Stimulated activated CD4-positive, alpha-beta T cell treated with anti-CD3 and anti-CD28 coated beads, Interleukin-15, amount 100 ng/mL, for 1 hour (primary cell): Measurements from ENCODE around the gene POU2AF1.
"Not testable (repeated sequence)": the region's sequence is repeated elsewhere in the genome, so short reads cannot be mapped to it uniquely, and the experiment has no call there.

ENCODE experiments used
- DNase-seq, 2 donors: peaks; one replicate each; pipeline ENCODE4 v3.0.0-alpha.2; 2020; ENCODE audit warnings: low read depth in 1 of 2, low spot score in 1 of 2

The POU2AF1 gene

GRCh38 chr11:111320728-111321568 lies 58.1 kb downstream of the POU2AF1 start:
- DNase-seq: no peak

- not testable (repeated sequence) for DNase-seq
Observed at GRCh38 chr11:111320199-111320598, 58.9 kb downstream of the POU2AF1 start.

- no peak for DNase-seq
Observed at GRCh38 chr11:111319296-111319695, 59.8 kb downstream of the POU2AF1 start.

- DNase-seq: no peak
Observed at GRCh38 chr11:111312076-111312475, 67.0 kb downstream of the POU2AF1 start.

- no peak for DNase-seq
Observed at GRCh38 chr11:111310723-111311122, 68.4 kb downstream of the POU2AF1 start.

- DNase-seq: no peak
Observed at GRCh38 chr11:111310088-111310487, 69.0 kb downstream of the POU2AF1 start.

- no peak for DNase-seq
Observed at GRCh38 chr11:111309215-111309915, 69.7 kb downstream of the POU2AF1 start.

GRCh38 chr11:111308140-111308539 lies 70.9 kb downstream of the POU2AF1 start:
- no peak for DNase-seq

- no peak for DNase-seq
Observed at GRCh38 chr11:111307472-111308108, 71.5 kb downstream of the POU2AF1 start.

- no peak for DNase-seq
Observed at GRCh38 chr11:111306321-111306720, 72.8 kb downstream of the POU2AF1 start.

- DNase-seq: no peak
Observed at GRCh38 chr11:111305876-111306275, 73.2 kb downstream of the POU2AF1 start.

GRCh38 chr11:111305162-111305802 lies 73.8 kb downstream of the POU2AF1 start:
- no peak for DNase-seq

GRCh38 chr11:111303461-111303860 lies 75.6 kb downstream of the POU2AF1 start:
- no peak for DNase-seq

- no peak for DNase-seq
Observed at GRCh38 chr11:111302298-111302697, 76.8 kb downstream of the POU2AF1 start.
